ENCODE data around the gene QRICH1.

DNA sequence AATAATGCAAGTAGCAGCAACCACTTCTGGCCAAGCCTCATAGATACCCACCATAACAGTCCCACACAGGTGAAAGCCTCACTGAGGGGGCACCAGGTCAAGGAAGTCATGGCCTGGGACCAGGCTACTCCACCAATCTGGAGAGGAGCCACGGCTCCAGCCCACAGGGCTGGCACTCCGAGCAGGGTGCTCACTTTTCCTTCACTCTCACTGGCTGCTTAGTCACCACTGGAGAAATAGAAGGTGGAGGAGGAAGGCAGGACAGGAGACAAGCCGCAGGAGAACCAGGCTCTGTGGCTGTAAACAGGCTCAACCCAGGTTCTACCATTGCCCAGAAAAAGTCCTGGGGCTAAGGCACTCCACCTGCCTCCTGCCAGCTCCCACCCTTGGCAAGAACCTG lies 25.6 kb upstream of the QRICH1 start:
- TF ChIP-seq, protein P1, sequence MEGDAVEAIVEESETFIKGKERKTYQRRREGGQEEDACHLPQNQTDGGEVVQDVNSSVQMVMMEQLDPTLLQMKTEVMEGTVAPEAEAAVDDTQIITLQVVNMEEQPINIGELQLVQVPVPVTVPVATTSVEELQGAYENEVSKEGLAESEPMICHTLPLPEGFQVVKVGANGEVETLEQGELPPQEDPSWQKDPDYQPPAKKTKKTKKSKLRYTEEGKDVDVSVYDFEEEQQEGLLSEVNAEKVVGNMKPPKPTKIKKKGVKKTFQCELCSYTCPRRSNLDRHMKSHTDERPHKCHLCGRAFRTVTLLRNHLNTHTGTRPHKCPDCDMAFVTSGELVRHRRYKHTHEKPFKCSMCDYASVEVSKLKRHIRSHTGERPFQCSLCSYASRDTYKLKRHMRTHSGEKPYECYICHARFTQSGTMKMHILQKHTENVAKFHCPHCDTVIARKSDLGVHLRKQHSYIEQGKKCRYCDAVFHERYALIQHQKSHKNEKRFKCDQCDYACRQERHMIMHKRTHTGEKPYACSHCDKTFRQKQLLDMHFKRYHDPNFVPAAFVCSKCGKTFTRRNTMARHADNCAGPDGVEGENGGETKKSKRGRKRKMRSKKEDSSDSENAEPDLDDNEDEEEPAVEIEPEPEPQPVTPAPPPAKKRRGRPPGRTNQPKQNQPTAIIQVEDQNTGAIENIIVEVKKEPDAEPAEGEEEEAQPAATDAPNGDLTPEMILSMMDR (IDR thresholded peaks at IDR 0.05), result no peak
- TF ChIP-seq POLR2A (IDR thresholded peaks at IDR 0.05), result no peak
